OCI-LY3 (cell line): ENCODE data around the gene CACNG1.

Experiments
- EZH2phosphoT487 ChIP-seq: fragments of 200-600 bp; shearing (Covaris generic); IDR thresholded peaks from 2 replicates; pipeline ENCODE4 v1.6.1; 2018; ENCODE audit warnings: antibody characterized with exemption, mixed run types, low read depth
- TF ChIP-seq, protein P1 (sequence below): fragments of 200-600, 300-600 bp; sonication (generic); IDR thresholded peaks from 2 replicates; pipeline ENCODE4 v1.5.1; 2014; ENCODE audit warnings: antibody characterized with exemption, low read length, low read depth

DNA sequence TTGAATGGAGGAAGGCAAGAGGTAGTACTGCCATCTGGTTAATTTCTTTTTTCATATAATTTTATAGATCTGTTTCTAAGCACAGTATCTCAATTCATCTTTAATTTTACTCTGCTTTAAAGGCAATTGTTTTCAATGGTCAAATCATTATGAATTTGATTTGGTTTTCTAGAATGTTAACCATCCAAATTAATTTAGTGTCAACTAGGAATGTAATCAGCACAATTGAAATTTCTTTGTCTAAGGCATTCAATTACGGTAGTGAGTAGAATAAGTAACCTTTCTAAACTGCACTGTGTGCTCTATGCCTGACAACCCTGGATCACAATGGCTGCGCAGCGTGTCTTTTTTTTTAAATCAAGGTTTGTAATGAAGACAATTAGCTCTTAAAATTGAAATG lies 44.3 kb downstream of the CACNG1 start:
- TF ChIP-seq, protein P1, sequence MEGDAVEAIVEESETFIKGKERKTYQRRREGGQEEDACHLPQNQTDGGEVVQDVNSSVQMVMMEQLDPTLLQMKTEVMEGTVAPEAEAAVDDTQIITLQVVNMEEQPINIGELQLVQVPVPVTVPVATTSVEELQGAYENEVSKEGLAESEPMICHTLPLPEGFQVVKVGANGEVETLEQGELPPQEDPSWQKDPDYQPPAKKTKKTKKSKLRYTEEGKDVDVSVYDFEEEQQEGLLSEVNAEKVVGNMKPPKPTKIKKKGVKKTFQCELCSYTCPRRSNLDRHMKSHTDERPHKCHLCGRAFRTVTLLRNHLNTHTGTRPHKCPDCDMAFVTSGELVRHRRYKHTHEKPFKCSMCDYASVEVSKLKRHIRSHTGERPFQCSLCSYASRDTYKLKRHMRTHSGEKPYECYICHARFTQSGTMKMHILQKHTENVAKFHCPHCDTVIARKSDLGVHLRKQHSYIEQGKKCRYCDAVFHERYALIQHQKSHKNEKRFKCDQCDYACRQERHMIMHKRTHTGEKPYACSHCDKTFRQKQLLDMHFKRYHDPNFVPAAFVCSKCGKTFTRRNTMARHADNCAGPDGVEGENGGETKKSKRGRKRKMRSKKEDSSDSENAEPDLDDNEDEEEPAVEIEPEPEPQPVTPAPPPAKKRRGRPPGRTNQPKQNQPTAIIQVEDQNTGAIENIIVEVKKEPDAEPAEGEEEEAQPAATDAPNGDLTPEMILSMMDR = no peak
- TF ChIP-seq EZH2phosphoT487 = no peak
